Ishikawa (cell line): Measurements from ENCODE around the gene MYO5B.

ENCODE experiments used
- CEBPB ChIP-seq: IDR thresholded peaks from 2 replicates; pipeline ENCODE4 v1.6.1; 2012
- CREB1 ChIP-seq: IDR thresholded peaks from 2 replicates; pipeline ENCODE4 v1.6.1; 2012; ENCODE audit warnings: low read depth
- EGR1 ChIP-seq: IDR thresholded peaks from 2 replicates; pipeline ENCODE4 v1.6.1; 2012
- EP300 ChIP-seq: IDR thresholded peaks from 2 replicates; pipeline ENCODE4 v1.6.1; 2012; ENCODE audit warnings: borderline replicate concordance
- FOXM1 ChIP-seq: IDR thresholded peaks from 2 replicates; pipeline ENCODE4 v1.6.1; 2012; ENCODE audit warnings: low read depth, borderline replicate concordance
- MAX ChIP-seq: IDR thresholded peaks from 2 replicates; pipeline ENCODE4 v1.6.1; 2012
- NFIC ChIP-seq: IDR thresholded peaks from 2 replicates; pipeline ENCODE4 v1.6.1; 2012
- RAD21 ChIP-seq: IDR thresholded peaks from 2 replicates; pipeline ENCODE4 v1.6.1; 2012; ENCODE audit warnings: low read depth
- REST ChIP-seq: IDR thresholded peaks from 2 replicates; pipeline ENCODE4 v1.6.1; 2012; ENCODE audit warnings: low read depth, mild to moderate bottlenecking
- TAF1 ChIP-seq: IDR thresholded peaks from 2 replicates; pipeline ENCODE4 v1.6.1; 2012; ENCODE audit warnings: low read depth, mild to moderate bottlenecking
- TEAD4 ChIP-seq: IDR thresholded peaks from 2 replicates; pipeline ENCODE4 v1.6.1; 2012
- USF1 ChIP-seq: IDR thresholded peaks from 2 replicates; pipeline ENCODE4 v1.6.1; 2012
- YY1 ChIP-seq: IDR thresholded peaks from 2 replicates; pipeline ENCODE4 v1.6.1; 2012; ENCODE audit warnings: low read depth
- ZBTB7A ChIP-seq: IDR thresholded peaks from 2 replicates; pipeline ENCODE4 v1.6.1; 2012; ENCODE audit warnings: low read depth

- TF ChIP-seq MAX (no peak), TAF1 (no peak), EGR1 (no peak), REST (no peak), EP300 (no peak), TEAD4 (no peak), RAD21 (no peak), ZBTB7A (no peak), CEBPB (no peak), NFIC (no peak), YY1 (no peak), USF1 (no peak), FOXM1 (no peak), CREB1 (no peak)
Measured at GRCh38 chr18:49960376-49960775, 234.6 kb downstream of the MYO5B start.
